GM18867 (cell line): ENCODE measurements around the gene MARK2.

ENCODE experiments used
- ATAC-seq: cut with Tn5 transposase; IDR thresholded peaks from one replicate; pipeline ENCODE4 v1.9.1; 2021; ENCODE audit warnings: mild to moderate bottlenecking, moderate library complexity; ENCODE audit not compliant: unreplicated experiment

Gene MARK2

DNA sequence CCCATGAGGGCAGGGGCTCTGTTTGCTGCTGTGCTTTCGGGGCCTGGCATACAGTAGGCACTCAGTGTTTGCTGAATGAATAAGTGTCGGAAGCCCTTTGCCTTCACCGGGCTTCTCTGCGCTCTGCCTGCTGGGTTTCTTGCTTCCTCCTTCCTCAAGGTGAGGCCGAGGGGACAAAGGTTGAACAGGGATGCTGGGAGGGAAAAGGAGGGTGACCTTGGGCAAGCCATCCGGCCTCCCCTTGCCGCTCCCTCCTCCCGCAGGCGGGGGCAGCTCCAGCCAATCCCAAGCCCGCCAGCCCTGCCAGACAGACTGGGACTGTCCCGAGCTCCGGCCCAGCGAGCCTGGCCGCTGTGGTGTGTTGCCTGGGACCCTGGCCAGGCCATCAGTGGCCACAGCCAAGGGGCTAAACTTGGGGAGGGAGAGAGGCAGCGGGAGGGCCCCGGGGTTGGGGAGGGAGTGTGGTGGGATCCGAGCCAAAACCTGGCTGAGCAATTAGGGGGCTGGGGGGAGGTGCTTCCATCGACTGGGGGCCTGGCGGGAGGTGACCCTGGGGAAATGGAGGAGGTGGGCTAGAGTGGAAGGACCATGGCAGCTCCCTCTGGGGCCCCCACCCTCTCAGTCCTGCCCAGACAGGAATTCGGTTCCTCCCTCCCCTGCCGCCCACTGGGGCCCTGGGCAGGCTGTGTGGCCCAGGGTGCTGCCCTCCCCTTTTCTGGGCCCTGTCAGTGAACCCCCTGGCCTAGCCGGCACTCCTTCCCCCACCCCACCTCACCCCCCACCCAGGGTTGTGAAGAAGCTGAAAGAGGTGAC is 81.4 kb downstream of the MARK2 start:
- no peak for ATAC-seq

DNA sequence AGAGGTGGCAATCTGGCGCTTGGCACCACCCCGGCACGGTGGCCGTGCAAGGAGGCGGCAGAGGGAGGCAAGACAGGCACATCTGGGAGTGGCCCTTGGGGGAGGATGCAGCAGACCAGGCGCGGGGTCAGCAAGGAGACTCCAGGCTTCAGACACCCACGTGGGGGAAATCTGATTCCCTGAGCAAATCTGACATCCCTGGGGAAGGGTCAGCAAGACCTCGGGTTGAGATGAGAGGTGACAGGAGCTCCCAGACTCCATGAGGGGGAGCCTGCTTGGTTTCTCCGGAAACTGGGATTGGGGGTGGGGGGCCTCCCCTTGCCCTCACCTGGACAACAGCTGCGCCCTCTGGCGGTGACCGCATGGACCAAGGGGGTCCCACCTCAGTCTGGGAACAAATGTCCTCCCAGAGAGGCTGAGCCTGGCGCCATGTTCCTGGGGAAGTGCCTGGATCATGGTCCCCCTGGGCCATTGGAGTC is 82.1 kb downstream of the MARK2 start:
- ATAC-seq = no peak

DNA sequence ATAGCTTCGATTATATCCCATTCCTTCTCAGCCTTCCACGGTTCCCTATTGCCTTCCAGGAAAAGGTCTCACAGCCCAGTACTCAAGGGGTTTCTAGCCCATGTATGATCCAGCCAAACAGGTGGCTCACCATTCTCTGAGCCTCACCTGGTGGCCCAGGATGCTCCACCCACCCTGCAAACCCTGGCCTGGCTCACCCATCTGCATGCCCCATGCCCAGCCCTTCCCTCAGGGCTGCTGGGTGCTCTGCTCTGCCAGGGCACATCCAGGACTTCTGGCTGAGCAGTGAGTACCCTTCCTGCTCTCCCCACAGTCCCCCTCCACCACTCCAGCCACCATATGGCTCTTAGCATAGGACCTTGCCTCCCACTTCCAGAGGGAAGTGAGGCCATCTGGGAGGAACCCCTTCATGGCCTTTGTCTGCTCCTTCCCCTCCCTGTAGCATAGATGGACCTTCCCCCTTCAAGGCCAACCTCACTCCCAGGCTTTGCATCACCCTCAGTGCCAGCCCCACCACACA is 83.8 kb downstream of the MARK2 start:
- no peak for ATAC-seq

DNA sequence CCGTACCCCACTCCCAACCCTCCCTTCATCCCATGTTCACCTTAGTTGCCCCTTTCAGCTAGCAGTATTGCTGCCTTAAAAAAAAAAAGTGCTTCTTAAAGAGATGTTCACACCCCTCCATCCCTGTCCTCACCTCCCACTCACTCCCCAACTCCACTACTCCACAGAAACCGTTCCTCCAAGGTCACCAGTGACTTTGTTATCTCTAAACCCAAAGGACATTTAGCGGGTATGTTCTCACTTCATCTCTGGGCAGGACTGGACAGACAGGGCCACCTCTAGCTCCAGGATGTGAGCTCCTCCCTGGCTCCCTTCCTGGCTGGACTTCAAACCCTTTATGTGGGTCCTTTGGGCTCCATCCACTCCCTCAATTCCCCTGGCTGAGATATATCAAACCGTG is 84.4 kb downstream of the MARK2 start:
- no peak for ATAC-seq

DNA sequence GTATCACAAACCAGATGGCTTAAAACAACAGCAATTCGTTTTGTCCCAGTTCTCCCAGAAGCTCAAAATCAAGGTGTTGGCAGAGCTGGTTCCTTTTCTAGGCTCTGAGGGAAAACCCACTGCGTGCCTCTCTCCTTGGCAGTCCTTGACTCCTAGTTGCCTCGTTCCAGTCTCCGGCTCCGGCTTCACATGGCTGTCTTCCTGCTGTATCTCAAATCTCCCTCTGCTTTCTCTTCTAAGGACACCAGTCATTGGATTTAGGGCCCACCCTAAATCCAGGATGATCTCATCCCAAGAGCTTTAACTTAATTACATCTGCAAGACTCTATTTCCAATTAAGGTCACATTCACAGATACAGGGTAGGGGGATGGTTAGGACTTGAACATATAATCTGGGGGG is 90.7 kb downstream of the MARK2 start:
- ATAC-seq = no peak

DNA sequence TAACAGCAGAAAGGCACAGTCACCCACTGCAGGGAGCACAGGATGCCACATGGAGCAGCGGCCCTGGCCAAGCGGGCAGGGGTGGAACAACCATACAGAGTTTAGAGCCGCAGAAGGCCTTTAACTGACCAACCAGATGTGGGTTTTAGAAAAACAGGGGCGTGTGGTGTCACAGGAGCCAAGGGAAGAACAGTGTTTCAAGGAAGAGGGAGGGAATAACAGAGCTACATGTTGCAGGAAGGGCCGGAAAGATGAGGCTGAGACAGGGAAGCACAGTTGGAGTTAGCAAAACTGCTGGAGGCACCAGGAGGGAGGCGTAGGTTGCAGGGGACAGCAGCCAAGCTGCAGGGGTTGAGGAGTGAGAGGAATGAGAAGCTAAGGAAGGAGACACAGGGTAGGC is 92.1 kb downstream of the MARK2 start:
- ATAC-seq = no peak

DNA sequence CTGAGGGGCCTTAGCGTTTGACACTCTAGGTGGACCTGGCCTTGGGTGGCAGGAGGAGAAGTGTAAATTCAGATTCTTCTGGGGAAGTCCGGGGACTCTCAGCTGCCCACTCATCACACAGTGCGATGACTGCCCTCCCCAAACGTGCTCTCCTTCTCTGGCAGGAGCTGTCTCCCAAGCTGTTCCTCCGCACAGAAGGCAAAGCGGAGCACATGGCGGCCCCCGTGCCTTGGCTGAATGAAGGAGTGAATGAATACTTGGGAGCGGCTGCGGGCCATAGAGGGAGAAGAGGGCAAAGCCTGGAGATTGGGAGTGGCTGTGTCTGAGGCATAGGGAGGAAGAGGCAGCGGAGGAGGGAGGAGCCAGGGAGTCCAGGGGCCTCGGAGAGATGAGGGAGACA is 93.0 kb downstream of the MARK2 start:
- no peak for ATAC-seq

DNA sequence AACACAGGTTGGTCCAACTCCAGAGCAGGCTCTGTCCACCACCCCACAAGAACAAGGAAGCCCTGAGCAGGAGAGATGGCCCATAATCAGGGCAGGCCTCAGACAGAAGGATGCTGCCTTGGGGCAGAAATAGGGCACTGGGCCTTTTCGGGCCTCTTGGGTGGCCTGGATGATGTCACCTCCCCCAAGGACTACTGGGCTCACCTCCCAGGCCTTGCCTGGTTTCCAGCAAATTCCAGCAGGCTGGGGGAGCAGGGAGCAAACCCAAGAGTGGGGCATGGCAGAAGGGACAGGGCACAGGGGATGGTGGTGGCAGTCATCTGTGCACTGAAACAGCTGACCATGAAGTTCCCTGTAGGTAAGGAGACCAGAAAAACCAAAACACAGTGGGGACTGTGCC is 94.5 kb downstream of the MARK2 start:
- no peak for ATAC-seq

DNA sequence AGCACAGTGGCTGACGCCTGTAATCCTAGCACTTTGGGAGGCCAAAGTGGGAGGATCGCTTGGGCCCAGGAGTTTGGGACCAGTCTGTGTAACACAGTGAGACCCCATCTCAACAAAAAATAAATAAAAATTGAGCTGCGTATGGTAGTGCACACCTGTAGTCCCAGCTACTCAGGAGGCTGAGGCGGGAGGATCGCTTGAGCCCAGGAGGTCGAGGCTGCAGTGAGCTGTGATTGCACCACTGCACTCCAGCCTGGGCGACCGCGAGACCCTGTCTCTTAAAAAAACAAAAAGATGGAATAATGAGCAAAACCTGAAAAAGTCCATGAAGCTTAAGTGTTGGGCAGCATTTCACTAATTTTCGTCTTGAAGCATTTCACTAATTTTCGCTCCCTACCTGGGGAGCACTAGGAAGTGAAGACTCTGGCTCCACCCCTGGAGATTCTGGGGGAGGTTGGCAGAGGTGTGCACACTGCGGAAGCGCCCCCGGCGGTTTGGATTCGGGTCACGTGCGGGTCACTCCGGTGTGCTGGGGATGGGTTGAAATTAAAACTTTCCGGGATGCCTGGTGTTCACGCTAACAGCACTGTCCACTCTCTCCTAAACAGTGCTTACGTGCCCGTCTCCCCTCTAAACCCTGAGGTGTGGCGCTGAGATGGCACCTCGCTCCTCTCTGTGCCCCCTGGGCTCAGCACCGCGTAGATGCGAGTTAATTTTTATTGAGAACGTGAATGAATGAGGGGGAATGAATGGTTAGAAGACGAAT is 99.0 kb downstream of the MARK2 start:
- ATAC-seq = peak; percentile 22

DNA sequence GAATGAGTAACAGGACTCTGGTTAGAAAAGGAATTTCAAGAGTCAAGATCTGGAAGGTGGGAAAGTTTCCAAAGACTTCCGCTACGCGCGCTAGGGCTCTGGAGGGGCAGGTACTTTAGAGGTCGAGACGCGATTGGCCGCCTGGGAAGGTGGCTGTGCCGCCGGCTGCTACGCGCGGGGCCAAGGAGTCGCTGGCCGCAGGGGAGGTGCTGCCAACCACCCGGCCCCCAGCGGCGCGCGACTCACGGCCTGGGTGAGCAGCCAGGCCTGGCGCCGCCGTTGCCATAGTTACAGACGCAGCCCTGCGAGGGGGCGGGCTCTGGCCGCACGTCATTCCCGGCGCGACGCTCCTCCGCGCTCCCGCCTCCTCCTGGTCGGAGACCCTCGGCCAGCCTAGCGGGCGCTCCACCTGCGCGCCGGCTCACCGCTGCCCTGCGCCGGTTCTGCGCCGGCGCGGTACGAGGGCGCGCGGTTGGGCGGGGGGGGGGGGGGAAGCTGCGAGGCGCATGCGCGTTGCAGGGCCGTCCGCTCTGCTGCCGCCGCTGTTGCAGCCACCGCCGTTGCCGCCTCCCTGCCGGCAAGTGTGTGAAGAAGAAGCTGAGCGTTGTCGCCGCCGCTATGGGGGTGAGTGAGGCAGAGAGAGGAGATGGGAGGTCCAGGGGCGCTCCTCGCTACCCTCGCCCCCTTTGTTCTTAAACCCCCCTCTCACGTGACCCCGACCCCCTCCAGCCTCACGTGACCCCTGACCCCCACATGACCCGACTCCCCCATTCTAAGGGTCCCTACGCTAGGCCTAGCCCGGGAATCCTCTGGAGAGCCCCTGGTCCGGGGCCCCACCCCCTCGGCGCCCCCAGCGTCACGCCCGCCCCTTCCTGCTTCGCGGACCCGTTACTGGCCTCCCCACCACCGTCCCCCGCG is 99.8 kb downstream of the MARK2 start, which contains the start of gene NAA40:
TSS of gene NAA40 (plus strand) at position 524 of the 918 bp plus-strand sequence. CDS start at position 619, 95 bp downstream.
- peak; percentile 91 for ATAC-seq

DNA sequence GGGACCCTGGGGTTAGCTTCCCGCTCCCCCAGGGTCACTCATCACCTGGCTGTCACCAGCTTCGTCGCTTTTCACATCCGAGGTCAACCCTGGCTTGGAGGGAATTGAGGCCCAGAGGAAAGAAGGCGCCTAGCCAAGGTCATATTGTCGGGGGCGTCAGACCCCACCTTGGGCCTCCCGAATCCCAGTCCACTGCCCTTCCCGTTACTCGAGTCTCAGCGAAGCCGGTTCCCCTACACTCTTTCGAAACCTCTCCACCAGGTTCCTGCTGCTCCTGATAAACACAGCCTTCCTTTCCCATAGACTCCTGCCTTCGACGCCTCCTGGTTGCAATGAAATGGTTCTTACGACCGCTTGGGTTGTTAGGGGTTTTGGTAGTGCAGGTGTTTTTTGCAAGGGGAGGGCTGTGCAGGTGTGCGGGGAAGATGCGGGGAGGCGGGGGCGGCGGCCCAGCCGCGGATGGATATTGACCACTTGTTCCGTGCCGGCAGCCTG is 100.5 kb downstream of the MARK2 start:
- no peak for ATAC-seq

DNA sequence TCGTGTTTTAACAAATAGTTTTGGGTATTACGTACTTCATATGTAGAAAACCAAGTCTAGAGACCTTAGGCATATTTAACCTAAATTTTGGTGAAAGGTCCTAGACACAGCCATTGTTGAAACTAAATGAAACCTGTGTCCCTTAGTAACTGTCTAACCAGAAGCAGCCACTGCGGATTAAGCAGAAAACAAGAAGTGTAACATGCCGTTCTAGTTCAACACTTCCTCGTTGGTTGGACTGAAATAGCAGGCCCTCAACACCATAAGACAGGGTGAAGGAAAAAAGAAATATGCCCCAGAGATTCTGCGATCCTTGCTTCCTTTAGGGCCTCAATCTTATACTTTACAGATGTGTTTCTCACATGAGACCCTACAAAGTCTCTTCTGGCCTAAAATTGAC is 101.9 kb downstream of the MARK2 start:
- no peak for ATAC-seq

DNA sequence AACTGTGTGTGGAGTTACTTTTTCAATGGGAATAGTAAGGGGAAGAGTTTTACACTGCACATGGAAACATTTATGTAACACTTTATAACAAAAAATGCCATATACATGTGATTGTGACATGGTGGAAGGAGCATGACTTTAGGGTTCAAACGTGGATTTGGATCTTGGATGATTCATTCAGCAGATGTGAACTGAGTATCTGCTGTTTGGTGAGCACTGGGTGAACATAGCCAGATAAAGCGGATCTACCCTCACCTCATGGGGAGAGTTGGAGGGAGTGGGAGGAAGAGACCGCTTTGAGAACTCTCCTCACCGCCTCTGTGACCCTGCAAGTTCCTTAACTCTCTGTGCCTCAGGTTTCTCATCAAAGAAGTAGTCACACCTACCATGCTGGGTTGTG is 103.0 kb downstream of the MARK2 start:
- no peak for ATAC-seq

DNA sequence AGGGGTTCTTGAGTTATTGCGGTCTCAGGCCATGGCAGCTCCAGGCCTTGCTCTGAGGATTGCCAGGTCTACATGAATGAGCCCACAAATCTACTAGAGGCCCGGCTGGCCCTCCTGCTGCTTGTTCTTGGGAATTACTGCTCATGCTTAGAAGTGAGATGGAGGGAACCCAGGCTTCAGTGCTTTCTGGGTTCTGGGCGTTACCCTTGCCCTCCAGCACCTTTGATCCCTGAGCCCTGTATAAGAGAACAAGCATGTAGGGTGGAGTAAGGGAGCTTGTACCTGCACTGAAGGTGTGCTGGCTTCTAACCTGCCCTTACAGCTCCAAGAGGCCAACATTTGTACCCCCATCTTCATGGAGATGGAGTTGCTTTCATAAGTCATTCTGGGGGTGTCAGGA is 103.9 kb downstream of the MARK2 start:
- ATAC-seq = no peak

DNA sequence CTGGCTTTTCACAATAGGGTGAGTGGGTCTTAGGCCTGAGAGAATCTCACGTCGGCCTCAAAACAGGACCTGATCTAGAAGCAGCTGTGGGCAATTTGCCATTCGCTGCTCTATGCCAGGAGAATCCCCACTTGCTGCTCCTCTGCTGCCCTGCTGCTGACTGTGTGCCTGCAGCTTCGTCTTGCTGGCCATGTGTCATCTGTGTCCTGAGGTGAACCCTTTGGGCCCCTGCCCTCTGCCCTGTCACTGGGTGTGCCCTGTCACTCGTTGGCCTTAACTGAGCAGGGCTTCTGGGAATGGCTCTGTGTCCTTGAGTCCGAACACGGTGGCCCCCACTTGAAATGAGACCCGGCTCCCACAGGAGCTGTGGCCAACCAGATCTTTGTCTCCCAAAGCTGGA is 106.1 kb downstream of the MARK2 start:
- no peak for ATAC-seq

DNA sequence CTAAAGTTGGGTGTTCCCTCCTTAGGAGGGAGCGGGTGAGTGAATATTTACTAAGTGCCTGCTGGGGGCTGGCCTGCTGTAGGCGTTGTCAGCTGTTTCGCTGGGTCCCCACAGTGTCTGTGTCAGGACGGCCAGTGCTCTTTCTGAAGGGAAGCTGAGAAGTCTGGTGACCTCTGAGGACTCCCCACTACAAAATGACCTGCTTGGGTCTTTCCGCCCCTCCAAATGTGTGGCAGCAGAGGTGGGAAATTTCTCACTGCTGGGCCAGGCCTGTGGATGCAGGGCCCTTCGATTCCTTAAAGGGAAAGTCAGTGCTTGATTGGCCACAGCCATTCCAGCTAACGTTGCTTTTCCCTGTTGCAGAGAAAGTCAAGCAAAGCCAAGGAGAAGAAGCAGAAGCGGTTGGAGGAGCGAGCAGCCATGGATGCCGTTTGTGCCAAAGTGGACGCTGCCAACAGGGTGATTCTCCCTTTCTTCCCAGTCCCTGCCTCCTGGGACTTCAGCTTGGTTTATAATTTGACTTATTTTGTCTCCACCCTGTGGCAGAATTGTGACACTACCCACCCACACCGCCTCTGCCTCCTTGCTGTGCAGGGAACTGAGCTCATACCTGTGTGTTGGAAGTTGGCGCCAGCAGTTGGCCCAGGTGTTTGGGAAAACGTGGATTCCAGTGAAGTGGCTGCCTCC is 106.7 kb downstream of the MARK2 start:
- peak; percentile 52 for ATAC-seq

DNA sequence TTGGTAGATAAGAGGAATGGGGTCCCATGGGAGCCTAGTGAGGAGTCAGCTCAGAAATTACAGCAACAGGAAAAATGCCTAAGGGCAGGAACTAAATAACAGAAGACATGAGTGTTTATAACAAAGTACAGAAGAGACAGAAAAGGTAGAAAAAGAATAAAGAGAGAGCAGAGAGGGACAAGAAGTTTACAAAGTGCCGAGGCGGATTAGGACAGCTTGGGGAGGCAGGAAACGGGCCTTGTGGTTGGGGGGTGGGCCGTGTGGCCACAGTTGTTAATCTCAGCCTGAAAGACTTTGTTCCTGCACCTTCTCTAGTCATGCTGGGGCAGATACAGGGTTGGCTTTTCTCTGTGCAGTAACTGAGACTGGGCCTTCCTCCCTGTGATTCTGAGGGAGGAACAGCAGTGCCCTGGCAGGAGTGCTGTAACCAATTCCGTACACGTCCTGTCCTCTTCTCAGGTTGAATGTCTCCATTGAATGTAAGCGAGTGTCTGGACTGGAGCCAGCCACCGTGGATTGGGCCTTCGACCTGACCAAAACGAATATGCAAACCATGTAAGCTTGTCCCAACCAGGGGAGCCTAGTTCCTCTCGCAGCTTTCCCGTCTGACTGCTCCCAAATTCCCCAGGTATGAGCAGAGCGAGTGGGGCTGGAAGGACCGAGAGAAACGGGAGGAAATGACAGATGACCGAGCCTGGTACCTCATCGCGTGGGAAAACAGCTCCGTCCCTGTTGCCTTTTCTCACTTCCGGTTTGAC is 113.0 kb downstream of the MARK2 start:
- no peak for ATAC-seq

DNA sequence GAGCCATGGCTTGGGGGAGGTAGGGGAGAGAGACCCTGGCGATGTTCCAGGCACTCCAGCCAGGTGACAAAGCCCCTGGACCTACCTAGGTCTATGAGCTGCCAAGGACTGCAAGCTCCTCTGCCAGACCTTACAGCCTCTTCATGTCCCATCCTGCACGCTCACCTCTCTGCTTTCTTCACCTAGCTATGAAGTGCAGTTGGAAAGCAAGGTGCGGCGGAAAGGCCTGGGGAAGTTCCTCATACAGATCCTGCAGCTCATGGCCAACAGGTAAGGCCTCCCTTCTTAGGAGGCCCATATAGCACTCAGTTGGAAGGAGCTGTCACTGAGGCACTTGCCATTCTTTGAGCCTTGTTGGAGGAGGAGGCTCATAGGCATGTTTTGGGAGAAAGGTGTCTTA is 113.7 kb downstream of the MARK2 start:
- no peak for ATAC-seq

DNA sequence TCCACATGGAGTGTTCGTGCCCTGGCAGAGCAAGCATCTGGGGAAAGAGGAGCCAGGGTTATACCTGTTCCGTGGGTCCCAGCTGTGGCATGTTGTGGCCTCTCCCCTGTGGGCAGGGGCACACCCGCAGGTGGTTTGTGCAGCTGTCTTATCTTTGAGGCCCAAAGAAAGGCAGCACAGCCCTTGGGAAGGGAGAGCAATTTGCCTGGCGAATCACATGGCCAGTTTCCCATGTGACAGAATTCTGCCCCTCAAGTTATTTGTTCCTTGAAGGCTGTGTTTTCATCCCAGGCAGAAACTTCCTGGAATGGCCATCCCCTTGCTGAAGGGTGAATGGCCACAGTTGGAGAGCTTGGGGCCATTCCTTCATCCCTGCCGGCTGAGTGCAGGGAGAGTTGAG is 119.1 kb downstream of the MARK2 start:
- no peak for ATAC-seq
